ENCODE results near the gene ONECUT3.

Gene ONECUT3

GRCh38 chr19:1783354-1783753 lies 30.0 kb downstream of the ONECUT3 start:
- no peak overlapping the region for H3K4me3 ChIP-seq (ENCODE audit: low read depth, low read length)
- no peaks in the 10 kb centered on the region for H3K36me3 ChIP-seq
- no peak for TF ChIP-seq CTCF (IDR thresholded peaks at IDR 0.05; ENCODE audit: low read depth, low read length)
- peaks cover 12% of the 10 kb centered on the region for H3K27me3 ChIP-seq (ENCODE audit: insufficient read depth, low read depth, severe bottlenecking)
- no peak overlapping the region for H3K27ac ChIP-seq
- H3K9me3 ChIP-seq (ENCODE audit: severe bottlenecking) = peaks cover 15% of the 10 kb centered on the region
- no peak for DNase-seq

GRCh38 chr19:1783874-1784273 lies 30.6 kb downstream of the ONECUT3 start:
- peaks cover 9% of the 10 kb centered on the region for H3K27me3 ChIP-seq (ENCODE audit: insufficient read depth, low read depth, severe bottlenecking)

GRCh38 chr19:1785310-1785709 lies 32.0 kb downstream of the ONECUT3 start:
- Histone ChIP-seq H3K9me3 (ENCODE audit: severe bottlenecking) (peaks cover 15% of the 10 kb centered on the region), H3K4me3 (ENCODE audit: low read depth, low read length) (no peak overlapping the region), H3K27me3 (ENCODE audit: insufficient read depth, low read depth, severe bottlenecking) (no peaks in the 10 kb centered on the region), H3K27ac (no peak overlapping the region), H3K36me3 (no peaks in the 10 kb centered on the region)
- no peak for DNase-seq
- TF ChIP-seq CTCF (IDR thresholded peaks at IDR 0.05; ENCODE audit: low read depth, low read length) = no peak

More at GRCh38 chr19:1783874-1784273, 30.6 kb downstream of the ONECUT3 start:
- no peak for TF ChIP-seq CTCF (IDR thresholded peaks at IDR 0.05; ENCODE audit: low read depth, low read length)
- no peak overlapping the region for H3K4me3 ChIP-seq (ENCODE audit: low read depth, low read length)
- H3K9me3 ChIP-seq (ENCODE audit: severe bottlenecking) = peaks cover 15% of the 10 kb centered on the region
- no peak overlapping the region for H3K27ac ChIP-seq
- no peaks in the 10 kb centered on the region for H3K36me3 ChIP-seq
- DNase-seq = no peak

- no peak for TF ChIP-seq CTCF (IDR thresholded peaks at IDR 0.05; ENCODE audit: low read depth, low read length)
- Histone ChIP-seq H3K27ac (no peak overlapping the region), H3K27me3 (ENCODE audit: insufficient read depth, low read depth, severe bottlenecking) (no peaks in the 10 kb centered on the region), H3K9me3 (ENCODE audit: severe bottlenecking) (peaks cover 9% of the 10 kb centered on the region), H3K4me3 (ENCODE audit: low read depth, low read length) (no peak overlapping the region), H3K36me3 (no peaks in the 10 kb centered on the region)
- DNase-seq = no peak
Measured at GRCh38 chr19:1786668-1787067, 33.4 kb downstream of the ONECUT3 start.

GRCh38 chr19:1787116-1787515 lies 33.8 kb downstream of the ONECUT3 start:
- no peaks in the 10 kb centered on the region for H3K36me3 ChIP-seq
- H3K9me3 ChIP-seq (ENCODE audit: severe bottlenecking) = peaks cover 4% of the 10 kb centered on the region
- no peak for DNase-seq
- H3K27ac ChIP-seq = no peak overlapping the region
- no peak for TF ChIP-seq CTCF (IDR thresholded peaks at IDR 0.05; ENCODE audit: low read depth, low read length)
- no peaks in the 10 kb centered on the region for H3K27me3 ChIP-seq (ENCODE audit: insufficient read depth, low read depth, severe bottlenecking)
- H3K4me3 ChIP-seq (ENCODE audit: low read depth, low read length) = no peak overlapping the region

- Histone ChIP-seq H3K36me3 (no peaks in the 10 kb centered on the region), H3K9me3 (ENCODE audit: severe bottlenecking) (no peaks in the 10 kb centered on the region), H3K27me3 (ENCODE audit: insufficient read depth, low read depth, severe bottlenecking) (no peaks in the 10 kb centered on the region), H3K27ac (no peak overlapping the region), H3K4me3 (ENCODE audit: low read depth, low read length) (no peak overlapping the region)
- no peak for DNase-seq
- no peak for TF ChIP-seq CTCF (IDR thresholded peaks at IDR 0.05; ENCODE audit: low read depth, low read length)
Measured at GRCh38 chr19:1789261-1790041, 36.1 kb downstream of the ONECUT3 start.
